Sigmoid colon (tissue), 4 donors: ENCODE results near the gene ACOXL.

Experiments used
- EP300 ChIP-seq, 4 donors: sonication (generic); formaldehyde crosslinking; IDR thresholded peaks; one replicate each; pipeline ENCODE4 v1.6.1; 2017; ENCODE audit warnings: antibody characterized with exemption in 4 of 4
- POLR2A ChIP-seq, 2 donors: fragments of 450-650 bp; IDR thresholded peaks; one replicate each; pipeline ENCODE4 v1.6.1; 2016; ENCODE audit warnings: antibody characterized with exemption in 2 of 2, mild to moderate bottlenecking in 2 of 2, moderate library complexity in 2 of 2
- TF ChIP-seq, protein P1 (sequence below), 4 experiments: fragments of 450-650 bp in 3 of 4; fragments of 200-600 bp in 1 of 4; IDR thresholded peaks; one replicate each; pipeline ENCODE4 v1.5.1; 2016 to 2019; ENCODE audit warnings: antibody characterized with exemption in 4 of 4, mild to moderate bottlenecking in 3 of 4, moderate library complexity in 2 of 4

DNA sequence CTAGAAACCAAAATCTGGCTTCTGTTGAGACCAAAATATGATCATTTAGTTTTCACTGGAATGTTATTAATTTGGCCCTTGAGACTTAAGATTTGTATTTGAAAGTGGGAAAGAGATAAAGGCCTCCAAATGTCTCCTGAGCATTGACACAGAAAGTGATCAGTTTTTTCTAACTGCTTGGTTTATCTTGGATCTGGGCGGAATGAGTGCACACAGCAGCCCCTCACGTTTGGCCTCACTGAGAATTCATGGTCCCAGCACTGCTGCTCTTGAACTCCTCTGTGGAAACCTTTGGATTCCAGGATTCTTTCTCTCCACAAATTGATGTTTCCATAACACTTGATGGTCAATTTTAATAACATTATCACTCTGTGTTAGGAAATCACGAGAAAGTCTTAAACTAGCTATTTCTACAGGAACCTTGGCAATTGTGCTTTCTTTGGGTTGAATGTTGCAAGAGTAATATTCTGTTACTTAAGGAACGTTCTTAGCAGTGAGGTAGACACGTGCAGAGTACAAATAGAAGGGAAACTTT, 208.1 kb downstream of the ACOXL start:
- TF ChIP-seq POLR2A (IDR thresholded peaks at IDR 0.05) (no peak), EP300 (IDR thresholded peaks at IDR 0.05) (no peak)
- TF ChIP-seq, protein P1, sequence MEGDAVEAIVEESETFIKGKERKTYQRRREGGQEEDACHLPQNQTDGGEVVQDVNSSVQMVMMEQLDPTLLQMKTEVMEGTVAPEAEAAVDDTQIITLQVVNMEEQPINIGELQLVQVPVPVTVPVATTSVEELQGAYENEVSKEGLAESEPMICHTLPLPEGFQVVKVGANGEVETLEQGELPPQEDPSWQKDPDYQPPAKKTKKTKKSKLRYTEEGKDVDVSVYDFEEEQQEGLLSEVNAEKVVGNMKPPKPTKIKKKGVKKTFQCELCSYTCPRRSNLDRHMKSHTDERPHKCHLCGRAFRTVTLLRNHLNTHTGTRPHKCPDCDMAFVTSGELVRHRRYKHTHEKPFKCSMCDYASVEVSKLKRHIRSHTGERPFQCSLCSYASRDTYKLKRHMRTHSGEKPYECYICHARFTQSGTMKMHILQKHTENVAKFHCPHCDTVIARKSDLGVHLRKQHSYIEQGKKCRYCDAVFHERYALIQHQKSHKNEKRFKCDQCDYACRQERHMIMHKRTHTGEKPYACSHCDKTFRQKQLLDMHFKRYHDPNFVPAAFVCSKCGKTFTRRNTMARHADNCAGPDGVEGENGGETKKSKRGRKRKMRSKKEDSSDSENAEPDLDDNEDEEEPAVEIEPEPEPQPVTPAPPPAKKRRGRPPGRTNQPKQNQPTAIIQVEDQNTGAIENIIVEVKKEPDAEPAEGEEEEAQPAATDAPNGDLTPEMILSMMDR (IDR thresholded peaks at IDR 0.05) = no peak
